ENCODE measurements around the gene CREB3L2. TPM values are rescaled to one million over a fixed set of nuclear protein-coding genes. Genes with fewer than 3 reads are reported as not detected.
A peak's percentile ranks its signal among the peaks of the same experiment; 100 is the strongest.
"Not testable (repeated sequence)": the region's sequence is repeated elsewhere in the genome, so short reads cannot be mapped to it uniquely, and the experiment has no call there.

CREB3L2 gene
- total RNA-seq, 1 donor from 2014 or later = 30.4 TPM

DNA sequence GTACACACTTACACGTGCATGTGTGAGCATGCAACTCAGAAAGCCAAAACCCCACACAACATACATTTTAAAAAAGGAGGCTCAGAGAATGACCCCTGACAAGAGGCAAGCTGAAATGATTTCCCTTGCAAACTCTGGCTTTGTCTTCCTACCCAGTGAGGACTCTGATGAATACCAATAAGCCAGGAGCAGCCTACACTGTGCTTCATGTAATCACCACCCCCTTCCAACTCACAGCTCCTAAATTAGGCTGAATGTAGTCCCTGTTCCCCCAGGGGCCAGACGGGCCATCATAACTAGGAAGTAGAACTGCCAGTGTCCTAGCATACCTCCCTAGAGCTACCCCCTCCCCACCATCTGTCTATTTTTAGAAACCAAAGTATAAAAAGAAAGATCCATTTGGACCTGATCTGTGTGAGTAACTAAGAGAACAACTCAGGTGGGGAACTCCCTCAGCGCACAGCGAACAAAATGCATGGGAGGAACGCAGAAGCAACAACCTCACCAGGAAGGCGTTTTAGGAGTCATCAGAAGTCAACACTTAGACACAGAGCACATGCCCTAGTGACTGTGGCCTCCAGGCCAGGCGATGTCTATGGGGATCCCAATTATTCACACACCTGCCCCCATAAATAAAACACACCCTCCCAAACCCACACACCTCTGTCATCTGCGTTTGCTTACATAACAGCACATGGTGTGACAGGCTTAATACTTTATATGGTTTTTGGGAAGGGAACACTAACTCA, 157.0 kb downstream of the CREB3L2 start:
- DNase-seq (ENCODE audit: low read depth in 2 of 2) = no peak

DNA sequence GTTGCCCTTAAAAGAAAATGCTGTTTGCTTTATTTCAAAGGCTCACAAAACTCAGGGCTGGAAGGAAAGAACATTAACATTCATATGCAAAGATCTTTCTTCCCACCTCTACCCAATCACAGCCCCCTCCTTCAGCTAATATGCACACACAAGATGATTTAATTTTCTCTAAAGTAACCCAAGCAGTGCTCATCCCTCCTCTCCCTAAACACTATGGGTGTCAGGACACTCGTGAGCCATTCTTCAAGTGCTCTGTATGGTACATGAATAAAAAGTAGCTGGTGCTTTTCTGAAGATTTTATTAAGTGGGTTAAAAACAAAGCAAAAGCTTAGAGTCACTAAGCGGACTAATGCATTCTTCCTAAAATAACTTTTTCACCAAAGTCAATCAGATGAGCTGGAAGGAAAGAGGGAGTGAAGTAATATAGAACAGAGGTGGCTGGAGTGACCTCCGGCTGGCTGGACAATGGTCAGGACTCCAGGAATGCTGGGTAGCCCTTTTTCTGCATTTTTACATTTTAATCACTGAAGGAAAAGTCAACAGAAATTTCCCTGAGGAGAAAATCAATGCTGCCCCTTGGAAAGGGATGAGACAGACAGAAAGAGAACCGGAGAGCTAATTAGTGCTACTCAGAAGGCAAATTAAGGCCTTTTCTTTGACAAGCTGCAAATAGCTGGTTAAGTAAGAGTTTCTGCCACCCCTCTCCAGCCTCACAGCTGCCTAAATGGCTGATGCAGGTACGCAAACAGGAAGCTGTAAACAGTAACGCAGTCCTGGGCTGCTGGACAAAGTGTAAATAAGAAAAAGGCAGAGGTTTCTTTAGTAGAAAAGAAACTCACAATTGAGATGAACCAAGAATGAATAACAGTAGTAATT, 161.7 kb downstream of the CREB3L2 start:
- peak in 1 of 2 donors; percentile 23 for DNase-seq (ENCODE audit: low read depth in 2 of 2)

- DNase-seq (ENCODE audit: low read depth in 2 of 2) = no peak
These were observed 163.1 kb downstream of the CREB3L2 start for GRCh38 chr7:137838706-137839315.

DNA sequence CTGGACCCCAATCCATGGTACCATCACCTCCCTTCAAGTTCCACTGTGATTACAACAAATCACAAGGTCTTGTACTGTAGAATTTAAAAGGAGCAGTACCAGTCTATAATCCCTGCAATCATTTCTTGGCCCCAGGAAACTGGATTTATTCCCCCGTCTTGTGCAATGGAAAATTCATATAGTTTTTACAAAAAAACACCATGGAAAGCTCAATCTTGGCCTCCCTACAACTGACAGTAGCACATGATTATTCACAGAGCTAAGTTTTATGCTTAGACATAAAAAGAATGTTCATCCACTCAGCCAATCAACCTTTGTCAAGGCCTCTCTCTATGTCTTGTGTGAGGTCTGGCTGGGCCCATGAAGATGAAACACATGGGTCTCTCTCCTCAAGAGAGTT, 165.3 kb downstream of the CREB3L2 start:
- DNase-seq (ENCODE audit: low read depth in 2 of 2) = no peak

GRCh38 chr7:137836113-137836509, 165.8 kb downstream of the CREB3L2 start:
- no peak for DNase-seq (ENCODE audit: low read depth in 2 of 2)

DNA sequence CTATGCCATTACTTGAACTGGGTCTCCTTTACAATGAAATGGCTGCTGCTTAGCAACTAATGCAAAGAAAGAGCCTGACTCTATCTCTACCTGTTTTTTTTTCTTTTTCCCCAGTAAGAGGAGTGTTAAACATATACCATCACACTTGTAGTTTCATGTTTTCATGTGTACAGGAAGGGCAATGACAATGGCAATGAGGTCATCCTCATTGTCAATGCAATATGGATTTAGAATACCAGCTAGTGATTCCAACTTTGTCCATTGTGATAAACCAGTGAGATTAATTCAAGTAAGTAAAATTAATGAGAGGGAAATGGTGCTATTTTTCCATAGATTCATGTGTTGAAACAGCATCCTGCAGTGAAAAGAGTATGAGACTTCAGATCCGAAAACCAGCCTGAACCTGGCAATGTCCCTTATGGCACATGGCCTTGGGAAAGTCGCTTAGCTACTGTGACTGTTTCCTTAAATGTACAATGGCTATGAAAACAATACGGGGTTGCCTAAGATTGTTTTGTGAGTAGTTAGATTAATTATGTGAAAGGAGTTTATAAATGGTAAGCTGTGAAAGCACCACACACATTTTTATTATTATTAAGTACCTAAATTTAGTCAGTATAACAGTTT, 166.3 kb downstream of the CREB3L2 start:
- DNase-seq (ENCODE audit: low read depth in 2 of 2) = peak; percentile 40 to 59

GRCh38 chr7:137834552-137834951, 167.3 kb downstream of the CREB3L2 start:
- no peak for DNase-seq (ENCODE audit: low read depth in 2 of 2)

- not testable (repeated sequence) for DNase-seq (ENCODE audit: low read depth in 2 of 2)
These were observed 168.9 kb downstream of the CREB3L2 start for GRCh38 chr7:137832990-137833389.

DNA sequence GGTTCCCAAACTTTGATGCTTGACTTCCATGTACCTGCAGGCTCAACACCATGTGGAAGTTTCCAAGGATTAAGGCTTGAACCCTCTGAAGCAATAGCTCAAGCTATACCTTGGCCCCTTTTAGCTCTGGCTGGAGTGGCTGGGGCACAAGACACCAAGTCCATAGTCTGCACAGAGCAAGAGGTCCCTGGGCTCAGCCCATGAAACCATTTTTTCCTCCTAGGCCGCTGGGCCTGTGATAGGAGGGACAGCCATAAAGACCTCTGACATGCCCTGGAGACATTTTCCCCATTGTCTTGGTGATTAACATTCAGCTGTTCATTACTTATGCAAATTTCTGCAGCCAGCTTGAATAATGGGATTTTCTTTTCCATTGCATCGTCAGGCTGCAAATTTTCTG, 169.5 kb downstream of the CREB3L2 start:
- no peak for DNase-seq (ENCODE audit: low read depth in 2 of 2)

DNA sequence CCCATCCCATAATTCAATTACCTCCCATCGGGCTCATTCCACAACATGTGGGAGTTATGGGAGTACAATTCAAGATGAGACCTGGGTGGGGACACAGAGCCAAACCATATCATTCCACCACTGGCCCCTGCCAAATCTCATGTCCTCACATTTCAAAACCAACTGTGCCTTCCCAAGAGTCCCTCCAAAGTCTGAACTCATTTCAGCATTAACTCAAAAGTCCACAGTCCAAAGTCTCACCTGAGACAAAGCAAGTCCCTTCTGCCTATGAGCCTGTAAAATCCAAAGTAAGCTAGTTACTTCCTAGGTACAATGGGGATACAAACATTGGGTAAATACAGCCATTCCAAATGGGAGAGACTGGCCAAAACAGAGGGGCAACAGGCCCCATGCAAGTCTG, 170.3 kb downstream of the CREB3L2 start:
- not testable (repeated sequence) for DNase-seq (ENCODE audit: low read depth in 2 of 2)

DNA sequence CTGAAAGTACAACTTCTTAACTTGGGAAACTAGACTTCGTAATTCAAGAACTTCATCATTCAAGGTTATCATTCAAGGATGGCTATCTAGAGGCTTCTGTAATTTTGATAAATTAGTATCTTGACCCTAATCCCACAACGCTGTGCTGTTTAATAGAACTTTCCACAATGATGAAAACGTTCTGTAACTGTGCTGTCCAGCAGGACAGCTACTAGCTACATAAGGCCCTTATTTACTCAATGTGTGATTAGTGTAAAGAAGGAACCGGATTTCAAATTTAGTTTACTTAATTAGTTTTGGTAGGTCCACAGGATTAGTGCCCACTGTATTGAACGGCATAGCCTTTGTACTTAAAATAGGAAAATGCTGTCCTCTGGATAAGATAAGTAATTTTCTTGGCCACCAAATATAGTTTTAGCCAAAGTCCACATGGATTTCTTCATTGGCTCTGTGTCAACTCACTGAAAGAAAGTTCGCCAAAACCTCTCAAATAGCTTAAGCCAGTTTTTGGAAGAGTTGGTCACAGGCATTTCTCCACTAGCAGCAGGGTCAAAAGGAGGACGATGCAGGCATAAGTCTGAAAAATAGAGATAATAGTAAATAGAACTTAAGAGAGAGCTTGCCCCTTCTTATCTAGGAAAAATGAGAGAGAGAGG, 172.4 kb downstream of the CREB3L2 start:
- DNase-seq (ENCODE audit: low read depth in 2 of 2) = no peak

DNA sequence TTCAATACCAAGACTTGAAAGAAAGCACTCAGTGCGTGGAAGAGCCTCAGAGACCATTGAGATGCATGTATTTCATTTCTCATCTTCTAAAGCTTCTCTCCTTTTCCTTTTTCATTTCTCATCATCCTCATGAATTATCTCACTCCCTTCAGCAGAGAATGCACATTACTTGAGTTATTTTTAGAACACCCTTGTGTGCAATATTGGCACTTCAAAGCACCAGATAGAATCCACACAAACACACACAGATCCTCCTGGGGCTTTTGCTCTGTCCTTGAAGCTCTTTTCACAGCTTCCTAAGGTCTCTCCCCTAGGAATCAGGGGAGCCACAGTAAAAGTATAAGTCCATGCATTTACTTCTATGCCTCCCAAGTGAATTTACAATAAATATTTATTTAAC, 173.4 kb downstream of the CREB3L2 start:
- DNase-seq (ENCODE audit: low read depth in 2 of 2) = no peak

- DNase-seq (ENCODE audit: low read depth in 2 of 2) = no peak
These were observed 176.4 kb downstream of the CREB3L2 start for GRCh38 chr7:137825489-137825888.

Other genes with a start within 250 kb of the CREB3L2 start
- gene DGKI, start 155.1 kb downstream of the CREB3L2 start, total RNA-seq = 1.1 and 2.6 TPM in 2 replicates
- gene AKR1D1, start 74.4 kb upstream of the CREB3L2 start, total RNA-seq = not detected in 2 replicates